ENCODE measurements around the gene NAV2.
A peak's percentile ranks its signal among the peaks of the same experiment; 100 is the strongest.

Gene NAV2

DNA sequence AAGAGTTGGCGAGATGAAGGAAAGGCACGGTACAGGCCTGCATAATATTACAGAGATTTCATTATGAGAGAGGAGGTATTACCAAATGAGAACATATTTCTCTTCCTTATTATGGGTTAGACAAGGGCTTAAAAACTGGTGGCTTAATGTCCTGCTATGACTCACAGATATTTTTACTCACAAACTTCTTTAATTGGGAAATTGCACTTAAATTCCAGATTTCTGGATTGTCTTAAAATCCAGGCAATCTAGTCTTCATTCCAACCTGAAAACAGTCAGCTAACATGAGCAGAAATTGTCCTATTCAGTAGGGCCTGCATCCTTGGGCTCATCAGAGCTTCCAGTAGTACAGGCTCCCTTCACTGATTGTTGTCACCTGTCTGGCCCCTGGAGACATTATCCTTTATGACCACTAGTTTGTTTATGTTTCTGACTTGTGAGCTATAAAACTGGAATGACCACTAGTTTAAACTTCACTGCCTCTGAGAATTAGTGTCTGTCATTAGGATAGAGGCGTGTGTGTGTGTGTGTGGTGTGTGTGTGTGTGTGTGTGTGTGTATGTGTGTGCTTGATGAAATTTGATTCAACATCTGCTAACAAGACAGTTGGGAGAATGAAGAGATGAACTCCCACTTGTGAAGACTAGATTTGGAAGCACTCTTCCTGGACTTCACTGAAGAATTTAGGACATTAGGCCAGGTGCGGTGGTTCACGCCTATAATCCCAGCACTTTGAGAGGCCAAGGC, 422.5 kb downstream of the NAV2 start:
- DNase-seq = no peak

DNA sequence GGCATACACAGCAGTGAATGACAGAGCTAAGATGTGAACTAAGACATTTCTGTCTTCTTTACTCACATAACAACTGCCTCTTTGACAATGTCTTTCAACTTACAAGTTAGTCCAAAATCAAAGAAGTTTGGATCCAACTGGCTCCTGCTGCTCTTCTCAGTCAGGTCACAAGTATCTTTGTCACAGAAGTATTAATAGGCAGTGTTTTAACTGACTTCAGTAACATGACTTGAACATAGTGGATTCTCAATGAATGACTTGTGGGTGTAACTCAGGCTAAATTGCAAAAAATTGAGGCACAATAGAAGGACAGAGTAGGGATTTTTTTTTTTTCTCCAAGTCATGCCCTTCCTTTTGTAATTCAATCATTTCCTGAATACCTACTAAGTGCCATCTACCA, 425.0 kb downstream of the NAV2 start:
- no peak for DNase-seq

DNA sequence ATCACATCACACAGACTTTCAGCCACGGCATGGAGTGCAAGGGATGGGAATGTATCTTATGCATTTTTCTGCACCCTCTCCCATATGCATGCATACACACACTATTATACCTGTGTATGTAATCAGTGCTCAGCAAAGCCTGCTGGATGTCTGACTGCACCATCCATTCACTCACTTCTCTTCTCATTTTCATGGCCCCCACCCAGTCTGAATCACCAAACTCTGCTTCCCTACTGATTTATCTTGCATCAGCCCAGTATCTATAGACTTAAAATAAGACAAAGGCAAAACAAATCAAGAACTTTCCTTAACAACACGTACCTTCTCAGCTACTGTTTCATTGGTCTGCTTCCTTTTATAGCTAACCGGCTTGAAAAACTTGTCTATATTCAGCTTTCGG, 426.1 kb downstream of the NAV2 start:
- DNase-seq = no peak

DNA sequence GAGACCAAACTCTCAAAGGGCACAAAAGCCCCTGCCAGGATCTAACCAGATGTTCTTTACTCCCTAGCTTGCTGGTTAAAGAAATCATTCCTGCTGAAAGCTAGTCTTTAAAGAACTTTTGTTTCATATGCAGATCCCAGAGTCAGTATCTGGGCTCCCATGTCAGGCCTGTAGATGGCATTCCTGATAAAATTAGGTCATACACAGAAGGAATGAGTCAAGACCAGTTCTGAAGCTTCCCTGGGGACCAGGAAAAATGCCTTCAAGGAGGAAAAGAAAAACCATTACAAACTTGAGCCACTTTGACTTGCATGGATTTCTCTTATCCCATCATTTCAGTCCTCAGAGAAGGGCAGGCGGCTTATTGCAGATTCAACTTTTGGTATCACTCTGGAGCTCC, 441.7 kb downstream of the NAV2 start:
- DNase-seq = no peak

DNA sequence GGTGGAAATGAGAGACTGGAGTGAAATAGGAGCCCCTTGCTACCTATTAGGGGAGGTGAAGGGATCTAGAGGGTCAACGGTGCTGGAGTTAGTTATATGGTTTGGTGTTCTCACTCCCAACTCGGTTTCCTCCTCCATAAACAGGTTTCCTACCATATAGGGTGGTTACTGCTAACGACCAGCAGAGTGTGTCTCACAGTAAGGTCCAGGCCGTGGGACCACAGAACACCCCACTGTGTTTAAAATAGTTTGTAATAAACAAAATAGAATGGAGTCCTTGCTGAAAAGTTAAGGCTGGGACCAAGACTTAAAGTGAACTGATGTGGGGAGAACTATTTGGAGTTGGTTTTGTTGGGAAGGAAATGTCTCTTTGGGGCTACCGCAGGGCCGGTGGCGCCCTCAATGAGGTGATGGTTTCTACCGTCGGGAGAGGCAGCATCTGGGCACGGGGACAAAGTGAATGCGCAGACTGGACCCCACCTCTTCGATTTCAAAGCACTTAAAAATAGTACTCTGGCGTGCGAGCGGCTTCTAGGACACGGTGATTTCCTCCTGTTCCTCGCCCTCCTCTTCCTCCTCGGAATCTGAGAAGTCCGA, 443.1 kb downstream of the NAV2 start:
- no peak for DNase-seq

DNA sequence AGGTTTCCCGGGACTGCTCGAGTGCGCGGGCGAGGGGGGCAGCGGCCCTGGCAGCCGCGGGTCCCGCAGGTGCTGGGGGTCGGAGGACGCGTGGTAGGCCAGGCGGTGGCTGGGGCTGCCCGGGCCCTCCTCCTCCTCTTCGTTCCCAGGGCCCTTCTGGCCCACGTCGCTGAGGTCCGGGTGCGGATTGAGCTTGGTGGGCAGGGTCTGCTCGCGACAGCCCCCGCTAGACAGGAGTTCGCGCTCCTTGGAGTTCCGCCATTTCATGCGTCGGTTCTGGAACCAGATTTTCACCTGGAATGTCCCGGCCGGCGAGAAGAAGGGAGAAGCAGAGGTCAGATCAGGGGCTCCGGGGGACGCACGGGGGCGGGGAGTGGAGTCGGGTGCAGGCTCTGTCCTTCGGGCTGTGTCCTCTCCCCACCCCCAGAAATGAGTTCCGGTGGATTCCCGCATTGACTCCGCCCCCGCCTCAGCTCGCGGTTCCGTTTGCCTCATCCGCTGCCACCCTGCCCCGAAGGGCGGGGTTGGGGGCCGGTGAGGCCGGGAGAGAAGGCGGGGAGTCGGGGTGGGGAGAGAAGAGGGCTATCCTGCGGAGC, 443.7 kb downstream of the NAV2 start:
- peak; percentile 55 for DNase-seq

DNA sequence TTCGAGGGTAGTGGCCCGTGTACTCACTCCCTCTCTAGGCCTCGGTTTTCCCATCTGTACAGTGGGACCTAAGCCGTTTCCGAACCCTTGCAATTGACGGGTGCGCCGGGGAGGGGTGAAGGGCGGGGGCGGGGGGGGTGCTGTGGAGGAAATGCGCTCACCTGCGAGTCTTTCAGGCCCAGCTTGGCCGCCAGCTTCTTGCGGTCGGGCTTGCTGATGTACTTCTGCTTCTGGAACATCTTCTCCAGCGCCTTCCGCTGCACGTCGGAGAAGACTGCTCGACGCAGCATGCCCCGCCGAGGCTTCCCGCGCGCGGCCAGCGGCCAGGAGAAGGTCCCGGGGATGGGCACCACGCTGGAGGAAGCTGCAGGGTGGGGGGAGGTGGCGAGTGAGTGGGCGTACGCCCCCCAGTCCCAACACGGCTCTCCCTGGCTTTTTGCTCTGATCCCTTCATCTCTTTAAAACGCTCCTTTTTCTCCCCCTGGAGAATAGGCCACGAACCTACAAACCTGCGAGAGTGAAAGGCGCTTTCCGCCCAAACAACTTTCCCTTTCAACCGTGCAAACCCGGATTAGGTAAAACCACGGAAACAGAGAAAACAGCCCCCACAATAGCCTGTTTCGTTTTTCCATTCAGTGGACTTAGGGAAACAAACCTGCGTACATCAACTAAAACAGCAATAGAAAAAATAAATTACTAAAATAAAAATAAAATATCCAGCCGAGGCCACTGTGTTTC, 444.4 kb downstream of the NAV2 start:
- DNase-seq = no peak

DNA sequence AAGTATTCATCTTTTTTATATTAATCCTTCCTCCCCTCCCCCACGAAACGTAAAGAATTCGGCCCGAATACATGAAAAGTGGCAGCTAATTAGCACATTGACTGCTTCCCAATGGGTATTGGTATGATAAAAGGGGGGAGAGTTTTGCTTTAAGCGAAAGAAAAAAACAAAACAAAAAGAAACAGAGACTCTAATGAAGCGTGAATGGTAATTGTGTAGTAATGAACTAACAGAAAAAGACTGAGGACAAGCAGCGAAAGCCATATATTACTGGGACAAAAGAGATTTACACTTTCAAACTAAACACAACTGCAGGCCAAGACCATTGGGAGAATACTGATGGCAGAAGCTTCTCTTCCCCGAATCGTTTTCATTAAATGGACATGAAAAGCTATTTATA, 445.1 kb downstream of the NAV2 start:
- no peak for DNase-seq

DNA sequence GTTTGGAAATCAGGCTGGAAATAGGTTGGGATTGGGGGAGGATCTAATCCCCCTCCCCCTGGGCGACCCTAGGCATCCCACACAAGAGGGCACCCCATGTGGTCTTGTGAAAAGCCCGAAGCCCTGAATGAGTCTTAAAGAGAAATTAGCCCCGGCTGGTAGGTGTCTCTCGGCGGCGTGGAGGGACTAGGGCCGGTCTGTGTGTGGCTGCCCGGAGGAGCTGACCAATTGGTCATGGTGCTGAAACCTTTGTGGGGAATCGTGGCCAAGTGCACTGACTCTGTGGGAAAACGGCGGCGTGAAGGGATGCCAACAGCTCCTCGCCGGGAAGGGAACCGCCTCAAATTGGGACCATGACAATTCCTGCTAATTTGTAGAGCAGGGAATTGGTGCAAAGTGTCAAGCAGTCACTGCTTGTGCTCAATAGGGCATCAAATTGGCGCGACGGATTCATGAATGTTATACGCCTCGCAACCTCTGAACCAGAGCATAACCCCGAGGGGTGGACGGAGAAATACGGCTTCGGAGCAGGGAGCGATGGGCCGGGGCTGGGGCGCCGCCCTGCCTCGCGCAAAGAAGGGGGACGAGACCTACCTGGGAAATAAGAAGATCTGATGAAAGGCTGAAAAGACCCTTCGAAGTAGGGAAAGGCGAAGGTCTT, 446.1 kb downstream of the NAV2 start:
- no peak for DNase-seq

DNA sequence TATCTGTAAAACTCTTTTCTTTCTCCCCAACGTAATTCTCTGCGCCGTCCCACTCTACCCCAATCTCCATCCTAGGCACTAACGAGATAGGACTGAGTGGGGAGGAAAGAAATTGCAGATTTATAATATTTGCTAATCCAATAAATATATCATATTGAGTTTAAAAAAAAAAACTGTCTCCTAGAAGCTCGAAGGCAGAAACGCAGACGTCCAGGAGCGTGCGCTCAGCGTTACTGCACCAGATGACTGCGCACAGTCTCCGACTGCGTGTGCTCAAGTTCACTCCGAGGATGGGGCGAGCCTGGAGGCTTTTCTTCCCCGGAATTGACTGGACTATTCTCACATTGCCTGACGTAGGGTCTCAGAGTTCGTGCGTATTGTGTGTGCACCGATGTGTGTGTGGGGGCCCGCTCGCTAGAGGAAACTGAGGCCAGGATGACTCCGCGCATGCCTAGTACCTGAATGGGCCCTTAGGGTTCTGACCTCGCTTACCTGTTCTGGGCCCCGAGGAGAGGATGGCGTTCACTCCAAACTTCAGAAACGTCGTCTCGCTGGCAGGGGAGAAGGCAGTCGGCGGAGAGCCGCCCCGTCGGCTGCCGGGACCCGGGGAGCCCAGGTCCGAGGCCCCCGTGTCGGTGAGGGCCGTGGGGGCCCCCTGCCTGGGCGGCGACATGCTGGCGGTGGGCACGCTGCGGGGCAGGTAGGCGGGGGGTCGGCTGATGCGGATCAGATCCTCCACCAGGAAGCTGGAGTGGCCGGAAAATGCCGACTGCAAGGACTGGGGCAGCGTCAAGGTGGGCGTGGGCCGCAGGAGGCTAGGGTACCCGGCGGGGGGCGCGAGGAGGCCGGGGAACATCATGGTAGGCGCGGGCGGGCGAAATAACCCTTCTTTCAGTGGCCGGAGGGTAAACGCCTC, 447.1 kb downstream of the NAV2 start:
- no peak for DNase-seq

DNA sequence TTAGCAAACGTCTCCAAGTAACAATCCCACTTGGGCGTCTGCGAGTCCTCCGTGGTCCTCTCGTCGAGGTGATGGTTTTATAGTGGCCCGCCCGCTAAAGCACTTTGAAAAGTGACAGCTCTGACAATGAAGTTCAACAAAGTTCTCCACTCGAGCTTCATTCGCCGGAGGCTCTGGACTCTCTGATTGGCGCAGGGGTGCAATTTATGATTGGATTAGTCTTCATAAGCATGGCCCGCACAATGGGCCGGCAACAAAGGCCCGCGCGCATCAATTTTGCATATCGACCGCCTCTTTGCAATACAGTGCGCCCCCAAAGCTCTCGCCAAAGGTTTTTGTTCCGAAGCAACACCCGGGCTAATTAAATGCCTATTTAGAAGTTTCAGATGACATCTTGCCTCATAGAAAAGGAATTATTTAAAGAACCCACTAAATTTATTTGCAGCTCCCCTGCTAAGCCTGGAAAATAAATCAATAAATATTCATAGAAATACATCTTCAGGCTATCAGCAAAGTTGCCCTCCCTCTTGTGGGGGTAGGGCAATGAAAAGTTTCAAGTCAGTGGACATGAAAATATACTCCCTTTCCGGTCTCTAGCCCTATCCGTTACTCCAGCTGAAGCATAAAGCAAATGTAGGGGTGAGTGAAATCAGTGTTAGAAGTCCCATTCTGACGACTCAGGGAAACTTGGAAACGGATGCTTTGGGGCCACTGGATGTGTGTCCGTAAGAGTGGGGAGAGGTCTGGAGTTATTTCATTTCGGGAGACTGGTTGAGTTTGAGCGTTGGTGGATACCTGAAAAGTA, 448.0 kb downstream of the NAV2 start, which contains the start of gene DBX1:
TSS of gene DBX1 (minus strand) at position 51 of the 805 bp plus-strand sequence. CDS start 151 bp downstream, outside the sequence.
- DNase-seq = no peak

DNA sequence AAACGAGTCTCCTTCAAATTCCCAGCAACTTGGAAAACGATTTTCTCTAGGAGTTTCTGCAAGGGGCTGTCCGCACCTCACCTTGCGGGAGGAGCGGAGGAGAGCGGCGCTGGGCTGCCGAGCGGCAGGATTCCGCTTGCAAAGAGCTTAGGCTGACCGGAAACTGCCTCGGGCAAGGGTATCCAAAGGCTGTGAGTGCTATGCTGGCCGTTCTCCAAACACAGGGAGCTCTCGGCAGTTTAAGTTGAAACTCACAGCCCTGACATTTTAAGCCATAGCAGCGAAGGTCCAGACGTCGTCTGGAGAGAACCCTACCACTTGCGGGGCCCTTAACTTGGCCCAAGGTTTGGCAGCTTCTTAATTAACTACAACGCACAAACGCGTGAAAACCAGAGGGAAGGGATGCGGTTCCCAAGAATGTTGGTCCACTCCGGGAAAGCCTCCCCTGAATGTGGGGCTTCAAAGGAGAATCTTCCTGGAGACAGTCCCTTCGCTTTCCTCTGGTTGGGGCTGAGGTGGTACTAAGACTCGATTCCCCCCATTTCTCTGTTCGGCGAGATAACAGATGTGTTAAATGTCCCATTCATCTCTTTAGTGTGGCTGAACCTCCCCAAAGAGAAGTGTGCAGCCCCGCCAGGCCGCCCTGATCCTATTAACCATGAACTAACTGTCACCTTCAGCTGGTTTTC, 448.7 kb downstream of the NAV2 start:
- no peak for DNase-seq

DNA sequence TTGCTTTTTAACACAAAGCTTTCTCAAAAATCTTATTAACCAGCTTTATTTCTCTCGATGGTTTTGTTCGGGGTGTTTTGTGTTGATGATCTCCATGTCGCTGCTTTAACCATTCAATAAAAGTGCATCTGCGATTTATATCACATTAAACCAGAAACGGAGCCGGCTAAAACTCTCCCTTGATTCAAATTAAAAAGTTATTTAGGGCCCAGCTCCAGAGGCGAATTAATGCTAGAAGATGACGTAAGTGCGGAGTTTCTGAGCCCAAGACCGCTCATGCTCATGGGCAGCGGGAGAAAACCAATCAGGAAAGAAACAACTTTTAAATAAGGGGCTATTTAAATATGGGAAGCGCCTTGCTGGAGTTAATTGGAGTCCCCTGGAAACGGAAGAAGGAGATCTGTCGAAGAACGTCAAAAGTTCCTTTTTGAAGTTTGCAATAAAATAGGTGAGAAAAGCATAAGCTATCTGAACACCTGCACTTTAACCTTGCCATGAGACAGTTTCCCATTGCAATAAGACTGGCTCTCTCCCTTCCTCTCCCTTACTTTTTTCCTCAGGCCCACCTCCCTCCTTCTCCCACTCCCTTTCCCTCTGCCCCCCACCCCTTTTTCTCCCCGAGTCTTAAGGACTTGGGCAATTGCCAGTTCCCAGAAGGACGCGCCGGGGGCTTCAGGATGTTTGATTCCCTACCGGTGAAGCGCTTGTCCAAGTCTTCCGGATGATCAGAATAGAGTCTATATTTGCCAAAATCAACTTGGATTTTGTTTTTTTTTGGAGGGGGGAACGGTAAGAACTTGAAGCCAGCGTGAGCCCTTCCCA, 449.5 kb downstream of the NAV2 start:
- no peak for DNase-seq

DNA sequence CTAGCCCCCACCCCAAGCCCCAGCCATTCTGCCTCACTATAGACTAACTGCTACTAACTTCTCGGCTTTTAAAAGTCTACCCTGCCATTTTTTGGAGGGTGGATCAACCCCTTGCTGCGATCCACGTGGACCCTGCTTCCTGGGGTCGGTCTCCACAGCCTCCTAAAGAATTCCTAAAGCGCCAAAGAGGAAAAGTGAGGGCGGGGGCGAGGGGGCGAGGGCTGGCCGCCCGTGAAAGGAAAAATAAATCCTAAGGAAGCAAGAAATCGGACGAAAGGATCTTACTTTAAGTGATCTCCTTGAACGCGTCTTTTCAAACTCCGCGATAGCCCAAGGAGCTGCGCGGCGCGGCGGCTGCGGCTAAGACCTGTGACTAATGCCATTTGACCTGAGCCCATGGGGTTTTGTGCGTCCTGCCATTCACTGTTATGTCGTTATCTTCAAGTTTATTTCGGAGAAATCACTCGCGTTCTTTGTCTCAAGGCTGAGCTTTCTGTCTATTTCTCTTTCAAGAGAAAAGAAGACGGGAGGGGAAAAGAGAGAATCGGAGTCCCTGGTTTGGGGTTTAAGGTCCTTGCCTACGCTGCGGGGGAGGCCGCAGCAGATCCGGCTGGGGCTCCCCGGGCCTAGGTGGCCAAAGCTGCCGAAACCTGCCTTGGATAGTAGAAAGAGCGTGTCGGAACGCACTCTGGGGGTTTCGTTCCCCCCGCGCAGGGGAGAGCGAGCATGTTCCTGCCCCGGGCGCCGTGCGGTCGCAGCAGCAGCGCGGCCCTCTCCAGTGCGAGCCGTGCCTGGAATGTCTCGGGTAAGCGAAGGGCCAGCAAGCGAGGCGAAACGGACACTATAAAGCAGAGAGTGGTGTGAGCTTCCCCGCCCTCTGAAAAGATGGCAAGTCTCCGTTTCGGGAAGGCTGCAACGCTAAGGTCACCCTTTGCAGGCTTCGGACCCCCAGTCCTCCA, 450.5 kb downstream of the NAV2 start:
- no peak for DNase-seq

DNA sequence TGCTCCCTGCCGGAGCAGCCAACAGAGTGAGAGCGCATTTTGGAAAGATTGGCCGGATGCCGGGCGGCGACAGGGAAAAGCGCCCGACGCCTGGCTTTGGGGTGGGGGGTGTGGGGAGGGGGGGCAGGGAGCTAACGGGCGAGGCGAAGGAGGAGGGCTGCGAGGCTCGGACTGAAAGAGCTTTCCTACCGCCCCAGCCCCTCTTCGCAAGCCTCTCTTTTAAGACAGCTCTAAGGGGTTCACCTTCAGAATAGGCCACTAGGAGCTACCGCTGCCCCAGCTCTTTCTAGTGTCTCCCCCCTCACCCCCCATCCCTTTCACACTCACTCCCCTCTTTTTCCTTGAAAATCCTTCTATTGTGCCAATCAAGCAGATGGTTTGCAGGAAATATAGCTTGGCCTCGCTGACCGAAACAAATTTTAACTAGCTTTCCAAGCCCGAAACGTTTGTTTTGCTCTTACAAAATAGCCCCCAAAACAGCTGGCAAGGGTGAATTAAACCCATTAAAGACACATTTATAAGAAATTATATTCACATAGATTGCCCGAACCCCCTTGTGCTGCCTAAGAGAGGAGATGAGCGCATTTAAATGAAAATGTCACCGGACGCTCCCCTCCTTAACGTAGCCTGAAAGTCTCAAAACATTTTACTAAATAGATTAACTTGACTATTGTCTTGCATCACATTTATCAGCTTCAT, 451.3 kb downstream of the NAV2 start:
- DNase-seq = no peak

Measured in stimulated activated CD4-positive, alpha-beta T cell treated with anti-CD3 and anti-CD28 coated beads, Interleukin-4, amount 100 ng/mL, for 1 hour (primary cell).